ENCODE measurements around the gene CCL16.
"Not testable (repeated sequence)": the region's sequence is repeated elsewhere in the genome, so short reads cannot be mapped to it uniquely, and the experiment has no call there.

Gene CCL16

GRCh38 chr17:35981246-35981645 is at the start of gene CCL16:
TSS of gene CCL16 (minus strand) at chr17:35981497. CDS start at chr17:35981420, 77 bp downstream.
- H3K27me3 ChIP-seq (ENCODE audit: low read depth, low read length): no peaks in the 10 kb centered on the region
- H3K36me3 ChIP-seq (ENCODE audit: control insufficient read depth in 1 of 2, insufficient read depth in 2 of 2, low read length in 2 of 2): no peaks in the 10 kb centered on the region
- no peaks in the 10 kb centered on the region for H3K9me3 ChIP-seq (ENCODE audit: control insufficient read depth in 1 of 2, low read length in 2 of 2)
- H3K4me1 ChIP-seq (ENCODE audit: control insufficient read depth in 1 of 2, insufficient read depth in 2 of 2, low read length in 2 of 2): no peaks in the 10 kb centered on the region
- no peak within 1 kb of the TSS for H3K4me3 ChIP-seq (ENCODE audit: low read depth in 1 of 2, low read length in 2 of 2)
- H3K27ac ChIP-seq (ENCODE audit: low read length): no peak within 1 kb of the TSS

GRCh38 chr17:36030956-36031355 is 49.7 kb upstream of the CCL16 start:
- no peaks in the 10 kb centered on the region for H3K9me3 ChIP-seq (ENCODE audit: control insufficient read depth in 1 of 2, low read length in 2 of 2)
- H3K4me3 ChIP-seq (ENCODE audit: low read depth in 1 of 2, low read length in 2 of 2): no peak overlapping the region
- H3K4me1 ChIP-seq (ENCODE audit: control insufficient read depth in 1 of 2, insufficient read depth in 2 of 2, low read length in 2 of 2): no peaks in the 10 kb centered on the region
- H3K27me3 ChIP-seq (ENCODE audit: low read depth, low read length): no peaks in the 10 kb centered on the region
- H3K36me3 ChIP-seq (ENCODE audit: control insufficient read depth in 1 of 2, insufficient read depth in 2 of 2, low read length in 2 of 2): no peaks in the 10 kb centered on the region
- no peak overlapping the region for H3K27ac ChIP-seq (ENCODE audit: low read length)

- H3K27ac ChIP-seq (ENCODE audit: low read length): no peak overlapping the region
- no peak overlapping the region for H3K4me3 ChIP-seq (ENCODE audit: low read depth in 1 of 2, low read length in 2 of 2)
- no peaks in the 10 kb centered on the region for H3K9me3 ChIP-seq (ENCODE audit: control insufficient read depth in 1 of 2, low read length in 2 of 2)
- H3K36me3 ChIP-seq (ENCODE audit: control insufficient read depth in 1 of 2, insufficient read depth in 2 of 2, low read length in 2 of 2): no peaks in the 10 kb centered on the region
- H3K4me1 ChIP-seq (ENCODE audit: control insufficient read depth in 1 of 2, insufficient read depth in 2 of 2, low read length in 2 of 2): no peaks in the 10 kb centered on the region
- no peaks in the 10 kb centered on the region for H3K27me3 ChIP-seq (ENCODE audit: low read depth, low read length)
Measured at GRCh38 chr17:36027761-36028160, 46.5 kb upstream of the CCL16 start.

- no peaks in the 10 kb centered on the region for H3K27me3 ChIP-seq (ENCODE audit: low read depth, low read length)
Measured at GRCh38 chr17:36024106-36024869, 43.0 kb upstream of the CCL16 start.

GRCh38 chr17:36019423-36019822 is 38.1 kb upstream of the CCL16 start:
- no peak overlapping the region for H3K4me3 ChIP-seq (ENCODE audit: low read depth in 1 of 2, low read length in 2 of 2)
- no peaks in the 10 kb centered on the region for H3K27me3 ChIP-seq (ENCODE audit: low read depth, low read length)
- no peaks in the 10 kb centered on the region for H3K4me1 ChIP-seq (ENCODE audit: control insufficient read depth in 1 of 2, insufficient read depth in 2 of 2, low read length in 2 of 2)
- no peak overlapping the region for H3K27ac ChIP-seq (ENCODE audit: low read length)
- no peaks in the 10 kb centered on the region for H3K36me3 ChIP-seq (ENCODE audit: control insufficient read depth in 1 of 2, insufficient read depth in 2 of 2, low read length in 2 of 2)
- H3K9me3 ChIP-seq (ENCODE audit: control insufficient read depth in 1 of 2, low read length in 2 of 2): no peaks in the 10 kb centered on the region

More at GRCh38 chr17:36024106-36024869, 43.0 kb upstream of the CCL16 start:
- Histone ChIP-seq H3K27ac (ENCODE audit: low read length) (no peak overlapping the region), H3K36me3 (ENCODE audit: control insufficient read depth in 1 of 2, insufficient read depth in 2 of 2, low read length in 2 of 2) (no peaks in the 10 kb centered on the region), H3K4me1 (ENCODE audit: control insufficient read depth in 1 of 2, insufficient read depth in 2 of 2, low read length in 2 of 2) (no peaks in the 10 kb centered on the region), H3K4me3 (ENCODE audit: low read depth in 1 of 2, low read length in 2 of 2) (no peak overlapping the region), H3K9me3 (ENCODE audit: control insufficient read depth in 1 of 2, low read length in 2 of 2) (no peaks in the 10 kb centered on the region)

GRCh38 chr17:36017799-36018198 is 36.5 kb upstream of the CCL16 start, which contains the start of gene CCL23:
TSS of gene CCL23 (minus strand) at chr17:36017972. CDS start at chr17:36017897, 75 bp downstream.
- no peak within 1 kb of the TSS for H3K27ac ChIP-seq (ENCODE audit: low read length)
- H3K9me3 ChIP-seq (ENCODE audit: control insufficient read depth in 1 of 2, low read length in 2 of 2): peaks cover 0 to 1% of the 10 kb centered on the region in 2 donors
- H3K4me1 ChIP-seq (ENCODE audit: control insufficient read depth in 1 of 2, insufficient read depth in 2 of 2, low read length in 2 of 2): no peaks in the 10 kb centered on the region
- no peak within 1 kb of the TSS for H3K4me3 ChIP-seq (ENCODE audit: low read depth in 1 of 2, low read length in 2 of 2)
- H3K27me3 ChIP-seq (ENCODE audit: low read depth, low read length): no peaks in the 10 kb centered on the region
- H3K36me3 ChIP-seq (ENCODE audit: control insufficient read depth in 1 of 2, insufficient read depth in 2 of 2, low read length in 2 of 2): no peaks in the 10 kb centered on the region

- H3K27ac ChIP-seq (ENCODE audit: low read length): no peak overlapping the region
- no peak overlapping the region for H3K4me3 ChIP-seq (ENCODE audit: low read depth in 1 of 2, low read length in 2 of 2)
- H3K9me3 ChIP-seq (ENCODE audit: control insufficient read depth in 1 of 2, low read length in 2 of 2): peaks cover 0 to 13% of the 10 kb centered on the region in 2 donors
- no peaks in the 10 kb centered on the region for H3K36me3 ChIP-seq (ENCODE audit: control insufficient read depth in 1 of 2, insufficient read depth in 2 of 2, low read length in 2 of 2)
- no peaks in the 10 kb centered on the region for H3K4me1 ChIP-seq (ENCODE audit: control insufficient read depth in 1 of 2, insufficient read depth in 2 of 2, low read length in 2 of 2)
- no peaks in the 10 kb centered on the region for H3K27me3 ChIP-seq (ENCODE audit: low read depth, low read length)
Measured at GRCh38 chr17:36016555-36016954, 35.3 kb upstream of the CCL16 start.

GRCh38 chr17:36015895-36016294 is 34.6 kb upstream of the CCL16 start:
- not testable (repeated sequence) for H3K4me3 ChIP-seq (ENCODE audit: low read depth in 1 of 2, low read length in 2 of 2); H3K36me3 ChIP-seq (ENCODE audit: control insufficient read depth in 1 of 2, insufficient read depth in 2 of 2, low read length in 2 of 2)

GRCh38 chr17:36014946-36015345 is 33.6 kb upstream of the CCL16 start:
- Histone ChIP-seq H3K27me3 (ENCODE audit: low read depth, low read length) (no peaks in the 10 kb centered on the region), H3K4me1 (ENCODE audit: control insufficient read depth in 1 of 2, insufficient read depth in 2 of 2, low read length in 2 of 2) (no peaks in the 10 kb centered on the region), H3K9me3 (ENCODE audit: control insufficient read depth in 1 of 2, low read length in 2 of 2) (peaks cover 0 to 17% of the 10 kb centered on the region in 2 donors), H3K27ac (ENCODE audit: low read length) (no peak overlapping the region), H3K36me3 (ENCODE audit: control insufficient read depth in 1 of 2, insufficient read depth in 2 of 2, low read length in 2 of 2) (no peaks in the 10 kb centered on the region), H3K4me3 (ENCODE audit: low read depth in 1 of 2, low read length in 2 of 2) (no peak overlapping the region)

More at GRCh38 chr17:36015895-36016294, 34.6 kb upstream of the CCL16 start:
- H3K4me1 ChIP-seq (ENCODE audit: control insufficient read depth in 1 of 2, insufficient read depth in 2 of 2, low read length in 2 of 2); H3K27me3 ChIP-seq (ENCODE audit: low read depth, low read length); H3K27ac ChIP-seq (ENCODE audit: low read length): not testable (repeated sequence)
- peaks cover 0 to 13% of the 10 kb centered on the region in 2 donors for H3K9me3 ChIP-seq (ENCODE audit: control insufficient read depth in 1 of 2, low read length in 2 of 2)

GRCh38 chr17:36011201-36011600 is 29.9 kb upstream of the CCL16 start:
- H3K4me1 ChIP-seq (ENCODE audit: control insufficient read depth in 1 of 2, insufficient read depth in 2 of 2, low read length in 2 of 2): no peaks in the 10 kb centered on the region
- peaks cover 0 to 32% of the 10 kb centered on the region in 2 donors for H3K9me3 ChIP-seq (ENCODE audit: control insufficient read depth in 1 of 2, low read length in 2 of 2)
- no peaks in the 10 kb centered on the region for H3K27me3 ChIP-seq (ENCODE audit: low read depth, low read length)
- H3K36me3 ChIP-seq (ENCODE audit: control insufficient read depth in 1 of 2, insufficient read depth in 2 of 2, low read length in 2 of 2): no peaks in the 10 kb centered on the region
- H3K4me3 ChIP-seq (ENCODE audit: low read depth in 1 of 2, low read length in 2 of 2): no peak overlapping the region
- H3K27ac ChIP-seq (ENCODE audit: low read length): no peak overlapping the region

GRCh38 chr17:36008998-36009665 is 27.8 kb upstream of the CCL16 start:
- H3K4me1 ChIP-seq (ENCODE audit: control insufficient read depth in 1 of 2, insufficient read depth in 2 of 2, low read length in 2 of 2): no peaks in the 10 kb centered on the region

More at GRCh38 chr17:36008998-36009665, 27.8 kb upstream of the CCL16 start:
- peaks cover 0 to 32% of the 10 kb centered on the region in 2 donors for H3K9me3 ChIP-seq (ENCODE audit: control insufficient read depth in 1 of 2, low read length in 2 of 2)
- H3K27ac ChIP-seq (ENCODE audit: low read length): no peak overlapping the region
- no peaks in the 10 kb centered on the region for H3K36me3 ChIP-seq (ENCODE audit: control insufficient read depth in 1 of 2, insufficient read depth in 2 of 2, low read length in 2 of 2)
- H3K4me3 ChIP-seq (ENCODE audit: low read depth in 1 of 2, low read length in 2 of 2): no peak overlapping the region
- H3K27me3 ChIP-seq (ENCODE audit: low read depth, low read length): no peaks in the 10 kb centered on the region

Measured in muscle layer of duodenum (tissue), 2 donors.